GM19397 (cell line): ENCODE data around the gene MED13L.

Source experiments
- ATAC-seq: cut with Tn5 transposase; IDR thresholded peaks from one replicate; pipeline ENCODE4 v1.9.1; 2021; ENCODE audit warnings: mild to moderate bottlenecking, moderate library complexity; ENCODE audit not compliant: unreplicated experiment

MED13L gene

GRCh38 chr12:116159593-116160200 lies 117.8 kb downstream of the MED13L start:
- ATAC-seq = no peak

GRCh38 chr12:116159175-116159574 lies 118.3 kb downstream of the MED13L start:
- no peak for ATAC-seq

- no peak for ATAC-seq
Observed at GRCh38 chr12:116157845-116158267, 119.6 kb downstream of the MED13L start.

DNA sequence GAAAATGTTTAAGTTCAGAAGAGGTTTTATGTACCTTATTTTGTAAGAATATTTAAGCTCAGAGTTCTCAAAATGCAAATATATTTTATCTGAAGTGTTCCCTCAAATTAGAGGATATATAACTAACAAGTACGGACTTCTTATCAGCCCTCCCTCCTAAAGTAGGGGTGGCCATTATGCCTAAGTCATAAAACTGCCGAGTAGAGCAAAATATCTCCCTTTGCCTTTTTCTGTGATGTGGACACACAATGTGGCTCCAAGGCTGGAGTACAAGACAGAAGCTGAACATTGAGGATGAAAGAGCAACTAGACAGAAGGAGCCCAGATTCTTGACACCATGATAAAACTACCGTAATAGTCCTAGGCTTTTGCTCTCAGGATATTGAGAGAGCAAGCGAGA lies 120.9 kb downstream of the MED13L start:
- no peak for ATAC-seq

DNA sequence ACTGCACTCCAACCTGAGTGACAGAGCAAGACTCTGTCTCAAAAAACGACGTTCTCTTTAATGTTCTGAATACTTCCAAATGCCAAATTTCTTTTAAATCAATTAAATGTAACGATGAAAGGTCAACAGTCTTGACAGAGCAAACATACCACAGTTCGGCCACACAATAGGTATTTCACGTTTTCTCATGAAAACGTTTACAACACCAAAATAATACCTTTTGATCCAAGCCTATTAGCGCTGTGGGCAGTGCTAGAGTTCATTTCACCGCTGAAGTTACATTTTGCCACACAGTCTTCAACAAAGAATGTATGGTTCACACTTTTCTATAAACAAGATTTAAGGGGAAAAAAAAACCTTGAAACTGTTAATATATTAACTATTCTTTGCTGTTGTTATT lies 122.1 kb downstream of the MED13L start:
- no peak for ATAC-seq

DNA sequence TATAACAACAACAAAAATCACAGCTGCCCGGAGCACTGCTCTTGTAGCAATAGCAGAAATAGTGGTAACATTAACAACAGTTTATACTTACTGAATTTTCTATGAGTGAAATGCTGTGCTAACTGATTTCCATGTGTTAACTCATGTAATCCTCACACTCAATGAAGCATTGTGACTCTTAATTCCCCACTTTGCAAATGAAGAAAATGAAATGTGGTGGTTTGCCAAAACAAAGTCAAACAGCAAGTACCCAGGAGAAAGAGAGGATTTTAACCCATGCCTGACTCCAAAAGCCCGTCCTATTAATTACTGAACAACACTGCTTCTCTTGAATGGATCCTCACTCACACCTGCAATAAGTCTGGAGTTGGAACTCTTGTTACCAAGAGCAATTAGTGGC lies 123.5 kb downstream of the MED13L start:
- ATAC-seq = no peak

- ATAC-seq = no peak
Observed at GRCh38 chr12:116153113-116153512, 124.4 kb downstream of the MED13L start.

- no peak for ATAC-seq
Observed at GRCh38 chr12:116152268-116152667, 125.2 kb downstream of the MED13L start.

DNA sequence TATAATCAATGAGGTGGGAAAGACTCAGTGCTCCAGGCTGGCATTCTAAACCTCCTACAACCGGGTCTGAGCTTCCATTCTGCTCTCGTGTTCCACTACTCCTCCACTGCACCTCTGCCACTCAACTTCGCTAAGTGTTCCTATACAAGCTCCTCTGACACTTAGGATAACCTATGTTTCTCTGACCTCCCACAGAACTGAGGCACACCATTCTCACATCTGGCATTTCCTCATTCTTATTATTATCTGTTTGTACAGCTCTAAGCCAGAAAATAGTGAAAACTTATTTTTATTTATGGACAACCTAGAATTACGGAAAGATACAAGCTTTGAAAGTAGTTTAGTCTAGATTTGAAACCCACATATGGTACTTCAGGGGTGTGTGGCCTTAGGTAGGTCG lies 127.0 kb downstream of the MED13L start:
- ATAC-seq = no peak

GRCh38 chr12:116150001-116150400 lies 127.5 kb downstream of the MED13L start:
- no peak for ATAC-seq

DNA sequence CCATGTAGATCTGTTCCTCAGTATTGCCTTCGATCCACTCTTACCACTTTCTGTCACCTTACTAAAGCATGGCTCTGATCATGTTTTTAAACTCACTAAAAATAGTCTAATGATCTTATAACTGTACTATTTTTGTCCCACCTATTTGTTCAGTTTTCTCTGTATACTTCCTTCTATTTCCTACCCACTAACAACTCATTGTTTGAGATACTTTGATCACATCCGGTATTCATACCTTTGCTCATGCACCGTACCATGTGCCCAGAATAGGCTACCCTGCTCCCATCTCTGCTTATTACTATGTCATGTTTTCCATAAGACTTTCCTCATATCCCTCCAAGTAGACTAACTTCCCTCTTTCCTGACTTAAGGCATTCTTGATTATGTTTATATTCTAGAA lies 128.6 kb downstream of the MED13L start:
- no peak for ATAC-seq

DNA sequence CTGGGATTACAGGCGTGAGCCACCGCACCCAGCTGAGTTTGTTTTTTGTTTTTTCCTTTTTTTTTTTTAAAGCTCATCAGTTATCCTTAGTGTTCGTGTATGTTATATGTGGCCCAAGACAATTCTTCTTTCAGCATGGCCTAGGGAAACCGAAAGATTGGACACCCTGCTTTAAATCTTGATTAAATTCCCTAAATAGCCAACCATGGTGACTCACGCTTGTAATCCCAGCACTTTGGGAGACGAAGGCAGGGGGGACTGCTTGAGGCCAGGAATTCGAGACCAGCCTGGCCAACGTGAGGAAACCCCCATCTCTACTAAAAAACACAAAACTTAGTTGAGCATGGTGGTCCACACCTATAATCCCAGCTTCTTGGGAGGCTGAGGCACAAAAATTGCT lies 131.1 kb downstream of the MED13L start:
- no peak for ATAC-seq

- ATAC-seq = no peak
Observed at GRCh38 chr12:116145451-116145850, 132.0 kb downstream of the MED13L start.

- ATAC-seq = no peak
Observed at GRCh38 chr12:116144384-116144783, 133.1 kb downstream of the MED13L start.

DNA sequence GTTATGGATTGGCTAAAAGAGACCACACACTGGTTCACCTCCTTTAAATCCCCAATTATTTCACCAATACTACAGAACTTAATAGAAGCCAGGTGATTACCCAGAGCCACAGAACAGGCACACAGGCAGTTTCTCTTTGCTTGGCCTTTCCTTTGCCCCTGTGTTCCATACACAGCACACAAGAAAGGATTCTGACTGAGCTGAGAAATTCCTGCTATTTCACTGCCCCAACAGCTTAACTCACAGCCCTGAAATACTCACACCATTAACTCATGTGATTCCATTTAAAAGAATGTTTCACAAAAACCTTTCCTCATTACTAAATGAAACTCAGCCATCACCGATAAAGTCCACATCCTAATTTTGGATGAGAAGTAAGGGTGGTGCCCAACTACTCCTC lies 133.6 kb downstream of the MED13L start:
- ATAC-seq = no peak

- no peak for ATAC-seq
Observed at GRCh38 chr12:116142936-116143898, 134.3 kb downstream of the MED13L start.

- ATAC-seq = no peak
Observed at GRCh38 chr12:116141833-116142162, 135.7 kb downstream of the MED13L start.

GRCh38 chr12:116141110-116141832 lies 136.2 kb downstream of the MED13L start:
- no peak for ATAC-seq

DNA sequence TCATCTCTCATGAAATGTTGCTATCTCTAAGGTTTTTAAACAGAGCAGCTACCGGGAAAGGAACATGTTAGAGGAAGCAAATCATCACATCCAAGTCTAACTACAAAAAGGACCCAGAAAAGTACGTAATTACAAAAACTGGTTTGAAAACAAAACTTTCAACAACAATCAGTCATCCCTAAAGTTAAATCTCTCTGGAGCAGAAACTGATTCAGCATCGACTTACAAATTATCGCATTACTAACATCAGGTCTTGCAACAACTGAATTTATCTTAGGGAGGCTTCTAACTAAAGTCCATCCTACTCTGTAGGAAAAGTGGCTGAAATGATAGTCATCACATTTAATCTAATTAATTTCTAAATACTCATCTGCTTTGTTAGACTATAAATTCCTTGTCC lies 137.0 kb downstream of the MED13L start:
- ATAC-seq = no peak

DNA sequence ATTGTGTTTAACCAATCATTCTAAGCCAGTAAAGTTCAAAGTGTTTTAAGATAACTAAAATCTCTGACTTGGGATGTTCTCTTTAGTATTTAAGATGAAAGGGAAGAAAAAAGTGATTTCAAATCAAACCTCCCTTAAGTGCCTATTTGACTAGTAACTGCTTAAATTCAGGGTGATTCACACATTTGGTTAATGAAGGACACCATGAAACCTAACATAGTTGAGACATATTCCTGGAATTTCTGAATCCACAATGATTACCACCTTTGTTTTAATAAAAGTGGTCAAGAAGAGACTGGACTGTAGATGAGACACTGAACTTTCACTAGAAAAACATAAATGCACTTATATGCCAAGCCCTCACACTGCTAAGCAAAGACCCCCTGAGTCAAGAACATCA lies 138.7 kb downstream of the MED13L start:
- no peak for ATAC-seq

DNA sequence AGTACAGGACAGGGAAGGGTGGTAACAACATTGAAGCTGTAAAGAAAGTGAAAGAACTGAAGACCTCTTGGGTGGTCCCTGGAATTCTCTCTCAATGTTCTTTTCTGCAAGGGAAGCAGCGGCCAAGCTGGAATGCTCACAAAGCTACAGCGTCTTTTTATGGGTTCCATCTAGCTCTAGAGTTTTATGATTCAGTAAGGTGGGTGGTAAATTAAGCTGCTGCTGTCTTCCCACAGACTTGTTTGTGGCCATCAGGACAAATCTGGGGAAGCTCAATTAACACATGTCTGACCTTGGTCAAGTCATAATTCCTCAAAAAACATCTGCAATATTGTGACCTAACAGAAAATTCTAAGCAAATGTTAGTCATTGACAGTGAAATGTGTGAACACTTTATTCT lies 139.1 kb downstream of the MED13L start:
- no peak for ATAC-seq

GRCh38 chr12:116137318-116137717 lies 140.2 kb downstream of the MED13L start:
- no peak for ATAC-seq
